Ishikawa (cell line): ENCODE results near the gene ADGRF3.

Experiments
- EGR1 ChIP-seq: IDR thresholded peaks from 2 replicates; pipeline ENCODE4 v1.6.1; 2012
- EP300 ChIP-seq: IDR thresholded peaks from 2 replicates; pipeline ENCODE4 v1.6.1; 2012; ENCODE audit warnings: borderline replicate concordance
- RAD21 ChIP-seq: IDR thresholded peaks from 2 replicates; pipeline ENCODE4 v1.6.1; 2012; ENCODE audit warnings: low read depth
- TAF1 ChIP-seq: IDR thresholded peaks from 2 replicates; pipeline ENCODE4 v1.6.1; 2012; ENCODE audit warnings: low read depth, mild to moderate bottlenecking
- TCF12 ChIP-seq: IDR thresholded peaks from 2 replicates; pipeline ENCODE4 v1.6.1; 2012; ENCODE audit warnings: low read depth
- YY1 ChIP-seq: IDR thresholded peaks from 2 replicates; pipeline ENCODE4 v1.6.1; 2012; ENCODE audit warnings: low read depth
- TF ChIP-seq, protein P1 (sequence below): IDR thresholded peaks from 2 replicates; pipeline ENCODE4 v1.6.1; 2012
- TF ChIP-seq, protein P2 (sequence below): IDR thresholded peaks from 2 replicates; pipeline ENCODE4 v1.6.1; 2012

DNA sequence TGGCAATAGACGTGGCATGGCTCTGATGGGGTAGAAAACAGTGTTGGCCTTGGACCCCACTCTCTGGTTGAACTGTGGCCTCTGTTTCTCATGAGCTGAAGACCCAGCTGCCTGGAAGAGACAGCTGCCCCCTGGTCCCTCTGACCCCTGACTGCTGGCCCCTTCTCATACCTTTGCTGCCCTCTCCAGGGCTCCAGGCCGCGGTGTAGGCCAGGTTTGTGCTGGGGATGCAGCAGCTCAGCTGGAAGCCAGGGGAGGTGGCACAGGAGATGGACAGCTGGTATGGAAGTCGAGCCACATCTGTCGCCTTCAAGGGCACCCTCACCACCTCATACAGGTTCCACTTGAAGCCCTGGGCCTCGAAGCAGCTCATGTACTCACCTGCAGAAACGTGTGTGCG lies 32.3 kb downstream of the ADGRF3 start:
- TF ChIP-seq YY1 (no peak), TAF1 (no peak), EGR1 (no peak), RAD21 (peak; percentile 44; the same call in 1 of the 2 replicates), EP300 (no peak), TCF12 (no peak)
- TF ChIP-seq, protein P1, sequence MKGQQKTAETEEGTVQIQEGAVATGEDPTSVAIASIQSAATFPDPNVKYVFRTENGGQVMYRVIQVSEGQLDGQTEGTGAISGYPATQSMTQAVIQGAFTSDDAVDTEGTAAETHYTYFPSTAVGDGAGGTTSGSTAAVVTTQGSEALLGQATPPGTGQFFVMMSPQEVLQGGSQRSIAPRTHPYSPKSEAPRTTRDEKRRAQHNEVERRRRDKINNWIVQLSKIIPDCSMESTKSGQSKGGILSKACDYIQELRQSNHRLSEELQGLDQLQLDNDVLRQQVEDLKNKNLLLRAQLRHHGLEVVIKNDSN: no peak
- TF ChIP-seq, protein P2, sequence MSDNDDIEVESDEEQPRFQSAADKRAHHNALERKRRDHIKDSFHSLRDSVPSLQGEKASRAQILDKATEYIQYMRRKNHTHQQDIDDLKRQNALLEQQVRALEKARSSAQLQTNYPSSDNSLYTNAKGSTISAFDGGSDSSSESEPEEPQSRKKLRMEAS: no peak
